RWPE2 (cell line): ENCODE data around the gene THSD7A.

Experiments used
- ATAC-seq: fragments of 200-7000 bp; cut with Tn5 transposase; 3 replicates; pipeline ENCODE4 v1.9.1; 2021; ENCODE audit warnings: low read depth
- DNase-seq: peaks from one replicate; pipeline ENCODE4 v3.0.0-alpha.2; 2020; ENCODE audit warnings: low spot score
- H3K27ac ChIP-seq: fragments of 450-650 bp; 2 replicates; pipeline ENCODE4 v1.5.1; 2017; ENCODE audit warnings: mild to moderate bottlenecking; ENCODE audit not compliant: poor library complexity, severe bottlenecking
- H3K27me3 ChIP-seq: fragments of 250-450 bp; sonication (Bioruptor Pico); 2 replicates; pipeline ENCODE4 v1.5.1; 2021; ENCODE audit warnings: mild to moderate bottlenecking, moderate library complexity; ENCODE audit not compliant: insufficient read depth, poor library complexity, severe bottlenecking
- H3K36me3 ChIP-seq: fragments of 250-450 bp; sonication (Bioruptor Pico); 2 replicates; pipeline ENCODE4 v1.5.1; 2020; ENCODE audit warnings: low read depth, mild to moderate bottlenecking, moderate library complexity
- H3K4me1 ChIP-seq: fragments of 250-450 bp; sonication (Bioruptor Pico); 2 replicates; pipeline ENCODE4 v1.5.1; 2021; ENCODE audit warnings: mild to moderate bottlenecking, moderate library complexity; ENCODE audit not compliant: insufficient read depth, poor library complexity, severe bottlenecking
- H3K4me3 ChIP-seq: fragments of 250-450 bp; sonication (Bioruptor Pico); 2 replicates; pipeline ENCODE4 v1.5.1; 2021; ENCODE audit warnings: mild to moderate bottlenecking, moderate library complexity; ENCODE audit not compliant: severe bottlenecking
- H3K9me3 ChIP-seq: fragments of 250-450 bp; sonication (Bioruptor Pico); 2 replicates; pipeline ENCODE4 v1.5.1; 2021; ENCODE audit warnings: mild to moderate bottlenecking, moderate library complexity; ENCODE audit not compliant: severe bottlenecking
- TF ChIP-seq, protein P1 (sequence below): fragments of 450-650 bp; IDR thresholded peaks from one replicate; pipeline ENCODE4 v1.5.1; 2017; ENCODE audit warnings: mild to moderate bottlenecking, moderate library complexity; ENCODE audit not compliant: poor library complexity, severe bottlenecking

The THSD7A gene

DNA sequence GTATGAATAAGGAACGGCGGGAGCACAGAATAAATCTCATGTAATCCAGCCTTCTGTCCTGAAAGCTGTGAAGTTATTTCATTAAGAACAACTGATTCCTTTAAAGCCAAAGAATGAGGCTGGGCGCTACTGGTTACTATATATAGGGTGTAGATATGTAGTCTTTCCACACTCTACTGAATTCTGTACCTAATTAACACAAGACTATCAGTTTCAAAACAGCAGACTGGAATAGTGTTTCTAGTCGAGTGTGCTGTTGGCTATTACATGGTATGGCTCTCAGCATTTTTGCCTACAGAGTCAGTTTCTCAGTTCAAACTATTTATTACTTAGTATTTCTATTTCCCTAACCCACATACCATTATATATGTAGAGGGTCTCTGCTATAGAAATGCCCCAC lies 163.3 kb downstream of the THSD7A start:
- no peak for ATAC-seq
- H3K9me3 ChIP-seq: no peaks in the 10 kb centered on the region
- H3K27me3 ChIP-seq: no peaks in the 10 kb centered on the region
- DNase-seq: no peak
- TF ChIP-seq, protein P1, sequence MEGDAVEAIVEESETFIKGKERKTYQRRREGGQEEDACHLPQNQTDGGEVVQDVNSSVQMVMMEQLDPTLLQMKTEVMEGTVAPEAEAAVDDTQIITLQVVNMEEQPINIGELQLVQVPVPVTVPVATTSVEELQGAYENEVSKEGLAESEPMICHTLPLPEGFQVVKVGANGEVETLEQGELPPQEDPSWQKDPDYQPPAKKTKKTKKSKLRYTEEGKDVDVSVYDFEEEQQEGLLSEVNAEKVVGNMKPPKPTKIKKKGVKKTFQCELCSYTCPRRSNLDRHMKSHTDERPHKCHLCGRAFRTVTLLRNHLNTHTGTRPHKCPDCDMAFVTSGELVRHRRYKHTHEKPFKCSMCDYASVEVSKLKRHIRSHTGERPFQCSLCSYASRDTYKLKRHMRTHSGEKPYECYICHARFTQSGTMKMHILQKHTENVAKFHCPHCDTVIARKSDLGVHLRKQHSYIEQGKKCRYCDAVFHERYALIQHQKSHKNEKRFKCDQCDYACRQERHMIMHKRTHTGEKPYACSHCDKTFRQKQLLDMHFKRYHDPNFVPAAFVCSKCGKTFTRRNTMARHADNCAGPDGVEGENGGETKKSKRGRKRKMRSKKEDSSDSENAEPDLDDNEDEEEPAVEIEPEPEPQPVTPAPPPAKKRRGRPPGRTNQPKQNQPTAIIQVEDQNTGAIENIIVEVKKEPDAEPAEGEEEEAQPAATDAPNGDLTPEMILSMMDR: no peak
- H3K36me3 ChIP-seq: no peaks in the 10 kb centered on the region
- no peaks in the 10 kb centered on the region for H3K4me1 ChIP-seq
- H3K4me3 ChIP-seq: no peak overlapping the region
- no peak overlapping the region for H3K27ac ChIP-seq

DNA sequence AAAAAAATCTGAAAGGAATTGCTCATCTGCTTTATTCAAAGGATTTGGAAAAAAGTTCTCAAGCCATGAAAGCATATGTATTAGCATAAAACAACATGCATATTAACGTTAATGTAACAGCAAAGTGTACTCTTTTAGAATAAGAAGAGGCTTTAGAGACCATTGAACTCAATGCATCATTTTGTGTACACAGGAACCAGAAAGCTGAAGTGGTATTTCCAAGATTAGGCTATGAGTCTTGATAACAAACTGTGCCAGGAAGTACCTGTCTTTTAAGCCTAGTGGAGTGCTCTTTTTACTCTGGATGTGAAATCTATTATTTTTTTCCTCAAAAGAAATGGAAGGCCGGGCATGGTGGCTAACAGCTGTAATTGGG lies 164.2 kb downstream of the THSD7A start:
- ATAC-seq (no peak), DNase-seq (no peak)
- H3K36me3 ChIP-seq: no peaks in the 10 kb centered on the region
- H3K9me3 ChIP-seq: no peaks in the 10 kb centered on the region
- no peaks in the 10 kb centered on the region for H3K27me3 ChIP-seq
- no peak overlapping the region for H3K27ac ChIP-seq
- H3K4me3 ChIP-seq: no peak overlapping the region
- TF ChIP-seq, protein P1: no peak
- H3K4me1 ChIP-seq: no peaks in the 10 kb centered on the region

DNA sequence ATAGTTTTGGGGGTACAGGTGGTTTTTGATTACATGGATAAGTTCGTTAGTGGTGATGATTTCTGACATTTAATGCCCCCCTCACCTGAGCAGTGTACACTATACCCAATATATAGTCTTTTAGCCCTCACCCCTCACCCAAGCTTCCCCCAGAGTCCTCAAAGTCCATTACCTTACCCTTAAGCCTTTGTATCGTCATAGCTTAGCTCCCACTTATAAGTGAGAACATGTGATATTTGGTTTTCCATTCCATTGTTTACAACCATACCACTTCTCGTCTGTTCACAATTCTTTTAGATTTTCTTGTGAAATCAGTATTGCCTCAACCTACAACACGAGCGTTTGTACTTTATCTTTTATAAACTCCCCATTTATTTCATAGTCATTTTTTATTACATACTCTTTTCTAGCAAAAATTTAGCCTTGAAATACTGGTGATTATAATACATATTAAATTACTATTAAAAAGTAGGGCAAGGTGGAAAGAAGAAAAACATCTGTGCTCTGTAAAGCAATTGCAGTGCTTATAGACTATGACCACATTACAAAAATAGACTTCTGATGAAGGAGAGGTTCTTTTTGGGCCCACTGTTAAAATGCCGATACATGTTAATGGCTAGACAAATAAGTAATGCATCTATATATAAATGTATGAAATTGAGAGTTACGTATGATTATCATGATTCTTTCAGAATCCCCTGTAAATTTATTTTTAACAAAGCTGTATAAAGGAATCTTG lies 164.8 kb downstream of the THSD7A start:
- Histone ChIP-seq H3K27me3 (no peaks in the 10 kb centered on the region), H3K9me3 (no peaks in the 10 kb centered on the region), H3K36me3 (no peaks in the 10 kb centered on the region), H3K27ac (no peak overlapping the region), H3K4me3 (no peak overlapping the region), H3K4me1 (no peaks in the 10 kb centered on the region)
- TF ChIP-seq, protein P1: no peak
- DNase-seq (no peak), ATAC-seq (no peak)

DNA sequence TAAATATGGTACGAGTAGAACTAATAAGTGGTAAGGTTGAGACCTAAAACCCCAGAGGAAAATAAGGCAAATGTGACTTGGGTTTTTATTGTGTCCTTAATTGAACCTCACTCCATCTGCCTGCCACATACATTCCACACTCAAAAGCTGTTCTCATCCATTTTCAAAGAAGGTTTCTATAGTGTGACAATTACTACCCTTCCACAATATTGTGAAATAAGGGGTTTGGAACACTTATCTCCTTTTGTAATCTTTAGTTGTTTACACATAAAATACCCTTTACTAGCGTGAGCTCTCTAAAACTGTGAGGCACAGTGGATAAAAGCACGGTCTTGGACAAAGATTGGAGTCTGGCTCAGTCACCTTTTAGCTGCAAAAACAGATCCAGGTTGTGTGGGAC lies 166.6 kb downstream of the THSD7A start:
- DNase-seq: no peak
- Histone ChIP-seq H3K9me3 (no peaks in the 10 kb centered on the region), H3K36me3 (no peaks in the 10 kb centered on the region), H3K27ac (no peak overlapping the region), H3K27me3 (no peaks in the 10 kb centered on the region), H3K4me3 (no peak overlapping the region), H3K4me1 (no peaks in the 10 kb centered on the region)
- TF ChIP-seq, protein P1: no peak
- ATAC-seq: no peak

DNA sequence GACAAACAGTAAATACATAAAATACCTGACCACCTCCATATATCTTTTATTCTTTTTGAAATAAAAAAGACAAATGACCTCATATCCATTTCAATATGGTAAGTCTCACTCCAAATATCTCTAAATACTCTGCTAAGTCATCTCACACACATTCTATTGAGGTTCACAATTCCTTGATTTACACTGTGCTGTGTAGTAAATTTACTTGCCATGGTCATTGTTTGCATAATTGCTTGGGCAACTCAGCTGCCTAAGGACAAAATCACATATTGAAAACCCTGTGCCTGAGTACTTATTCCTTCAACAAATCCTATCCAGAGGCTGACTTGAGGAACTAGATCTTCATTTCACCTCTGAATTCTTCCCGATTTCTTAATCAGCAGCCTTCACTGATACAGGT lies 176.4 kb downstream of the THSD7A start:
- Histone ChIP-seq H3K27me3 (no peaks in the 10 kb centered on the region), H3K4me1 (no peaks in the 10 kb centered on the region), H3K9me3 (no peaks in the 10 kb centered on the region), H3K36me3 (no peaks in the 10 kb centered on the region), H3K4me3 (no peak overlapping the region), H3K27ac (no peak overlapping the region)
- TF ChIP-seq, protein P1: no peak
- no peak for ATAC-seq
- DNase-seq: no peak
